ENCODE measurements around the gene CC2D1A.

DNA sequence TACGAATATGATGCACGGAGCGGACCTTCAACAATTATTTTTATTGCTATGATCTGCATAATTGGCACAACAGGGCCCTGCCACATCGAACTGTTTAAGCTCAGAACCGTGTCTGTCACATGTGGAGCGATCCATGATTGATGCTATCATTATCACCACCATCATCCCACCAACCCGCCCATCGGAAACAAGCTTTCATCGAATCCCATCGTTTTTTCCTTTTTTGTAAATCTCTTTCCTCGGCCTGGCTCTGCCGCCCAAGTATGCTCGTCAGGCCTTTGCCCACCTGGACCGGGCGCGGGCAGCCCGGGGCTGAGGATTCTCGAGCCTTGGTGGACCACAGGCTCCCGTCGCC lies 45.8 kb downstream of the CC2D1A start:
- TF ChIP-seq, protein P1, sequence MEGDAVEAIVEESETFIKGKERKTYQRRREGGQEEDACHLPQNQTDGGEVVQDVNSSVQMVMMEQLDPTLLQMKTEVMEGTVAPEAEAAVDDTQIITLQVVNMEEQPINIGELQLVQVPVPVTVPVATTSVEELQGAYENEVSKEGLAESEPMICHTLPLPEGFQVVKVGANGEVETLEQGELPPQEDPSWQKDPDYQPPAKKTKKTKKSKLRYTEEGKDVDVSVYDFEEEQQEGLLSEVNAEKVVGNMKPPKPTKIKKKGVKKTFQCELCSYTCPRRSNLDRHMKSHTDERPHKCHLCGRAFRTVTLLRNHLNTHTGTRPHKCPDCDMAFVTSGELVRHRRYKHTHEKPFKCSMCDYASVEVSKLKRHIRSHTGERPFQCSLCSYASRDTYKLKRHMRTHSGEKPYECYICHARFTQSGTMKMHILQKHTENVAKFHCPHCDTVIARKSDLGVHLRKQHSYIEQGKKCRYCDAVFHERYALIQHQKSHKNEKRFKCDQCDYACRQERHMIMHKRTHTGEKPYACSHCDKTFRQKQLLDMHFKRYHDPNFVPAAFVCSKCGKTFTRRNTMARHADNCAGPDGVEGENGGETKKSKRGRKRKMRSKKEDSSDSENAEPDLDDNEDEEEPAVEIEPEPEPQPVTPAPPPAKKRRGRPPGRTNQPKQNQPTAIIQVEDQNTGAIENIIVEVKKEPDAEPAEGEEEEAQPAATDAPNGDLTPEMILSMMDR (conservative IDR thresholded peaks at IDR 0.05 in 1 of 2, IDR thresholded peaks at IDR 0.05 in 1 of 2; ENCODE audit: extremely low read depth in 1 of 2, insufficient read depth in 1 of 2, low read depth in 1 of 2, low read length in 2 of 2): no peak
- TF ChIP-seq EZH2 (IDR thresholded peaks at IDR 0.05; ENCODE audit: borderline replicate concordance, low read length): no peak

All from mammary epithelial cell (primary cell).